GM19372 (cell line): ENCODE data around the gene SIM2.

Experiments used
- ATAC-seq: cut with Tn5 transposase; IDR thresholded peaks from one replicate; pipeline ENCODE4 v1.9.1; 2021; ENCODE audit warnings: mild to moderate bottlenecking, low read depth, moderate library complexity; ENCODE audit not compliant: unreplicated experiment

The SIM2 gene

DNA sequence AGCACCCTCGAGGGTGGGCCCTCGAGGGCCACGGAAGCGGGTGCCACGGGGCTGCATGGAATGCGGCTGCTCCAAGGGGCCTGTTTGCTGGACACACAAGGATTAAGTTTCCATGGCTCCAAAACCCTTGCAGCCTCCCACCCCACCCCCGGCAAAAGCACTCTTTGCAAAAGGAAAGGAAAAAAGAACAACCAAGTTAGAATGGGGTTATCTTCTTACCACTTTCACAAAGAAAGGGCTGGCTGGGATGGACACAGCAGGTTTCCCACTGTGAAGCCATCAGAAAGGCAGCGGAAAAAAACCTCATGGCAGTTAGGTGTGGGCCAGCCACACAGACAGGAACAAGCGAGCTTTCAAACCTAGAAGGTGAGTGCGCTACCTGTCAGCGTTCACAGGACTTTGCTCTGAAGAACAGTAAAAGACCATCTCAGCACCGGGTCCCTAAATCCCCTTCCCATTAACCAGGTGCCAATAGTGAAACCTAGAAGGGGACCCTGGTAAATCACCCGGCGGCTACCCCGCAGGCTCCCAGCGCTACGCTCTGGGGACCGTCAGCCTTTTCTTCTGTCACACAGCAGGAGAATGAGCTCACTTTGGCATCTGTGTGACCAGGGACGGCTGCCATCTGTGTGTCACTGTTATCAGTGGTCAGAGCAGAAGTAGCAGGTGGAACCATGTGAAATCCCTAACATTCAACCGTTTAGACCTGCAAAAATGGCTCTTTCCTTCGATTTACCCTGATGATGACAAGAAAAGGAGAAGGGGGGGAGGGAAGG is 93.0 kb downstream of the SIM2 start:
- no peak for ATAC-seq

DNA sequence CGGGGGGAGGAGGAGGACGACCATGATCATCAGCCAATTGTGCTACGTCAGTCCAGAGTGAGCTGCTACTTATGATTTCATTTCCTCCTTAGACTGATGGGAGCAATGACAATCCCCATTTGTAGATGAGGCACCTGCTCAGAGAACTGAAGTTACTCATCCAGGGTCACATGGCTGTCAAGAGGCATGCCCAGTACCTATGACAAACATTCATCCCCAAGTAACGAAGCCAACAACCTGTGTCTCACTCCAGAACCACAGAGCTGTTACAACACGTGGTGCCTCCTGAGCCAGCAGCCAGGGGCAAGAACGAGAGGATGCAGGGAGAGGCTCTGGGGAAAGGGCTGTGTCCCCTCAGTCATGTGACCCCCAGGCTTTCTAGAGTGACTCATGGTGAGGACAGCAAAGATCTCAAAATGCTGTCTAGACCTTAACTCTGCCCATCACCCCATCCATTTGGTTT is 93.6 kb downstream of the SIM2 start:
- no peak for ATAC-seq

DNA sequence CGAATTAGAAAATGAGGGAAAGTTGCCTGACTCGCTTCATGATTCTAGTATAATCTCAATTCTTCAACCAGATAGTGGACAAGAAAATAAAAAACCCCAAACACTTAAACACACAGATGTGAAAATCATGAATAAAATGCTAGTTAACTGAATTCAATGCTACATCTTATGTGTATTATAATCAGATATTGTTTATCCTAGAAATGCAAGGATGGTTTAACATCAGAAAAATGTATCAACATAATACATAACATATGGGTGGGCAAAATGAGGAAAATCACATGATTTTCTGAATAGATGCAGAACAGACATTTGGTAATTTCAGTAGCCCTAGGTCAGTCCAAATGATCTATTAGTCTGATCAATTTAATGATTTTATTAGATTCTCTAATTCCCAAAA is 97.2 kb downstream of the SIM2 start:
- ATAC-seq = no peak

DNA sequence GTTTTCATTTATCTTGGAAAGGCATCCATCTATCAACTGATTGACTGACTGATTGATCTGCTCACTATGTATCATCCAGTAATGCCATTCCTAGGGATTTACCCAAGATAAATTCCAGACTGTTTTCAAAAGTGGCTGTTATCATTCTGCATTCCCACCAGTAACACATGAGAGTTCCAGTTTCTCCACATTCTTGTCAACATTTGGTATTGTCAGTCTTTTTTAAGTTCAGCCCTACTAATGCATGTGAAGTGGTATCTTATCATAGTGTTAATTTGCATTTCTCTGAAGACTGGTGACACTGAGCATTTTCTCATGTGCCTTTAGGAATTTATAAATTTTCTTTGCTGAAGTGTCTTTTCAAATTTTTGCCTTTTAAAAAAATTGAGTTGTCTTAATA is 99.6 kb downstream of the SIM2 start:
- no peak for ATAC-seq
